ENCODE results near the gene CCDC169.

DNA sequence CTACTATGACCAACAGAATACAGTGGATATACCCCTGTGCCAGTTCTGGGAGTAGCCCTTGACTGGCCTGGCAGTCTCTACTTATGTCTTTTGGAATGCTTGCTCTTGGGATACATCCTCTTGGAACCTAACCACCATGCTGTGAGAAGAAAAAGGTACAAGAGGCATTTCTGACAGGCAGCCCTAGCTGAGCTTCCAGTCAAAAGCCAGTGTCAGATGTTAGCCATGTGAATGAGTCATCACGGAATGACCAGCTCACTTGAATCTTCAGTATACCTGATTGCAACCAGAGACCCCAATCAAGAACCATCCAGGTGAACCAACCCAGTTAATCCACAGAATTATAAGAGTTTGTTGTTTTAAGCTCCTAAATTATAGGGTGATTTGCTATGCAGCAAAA lies 4.1 kb downstream of the CCDC169 start:
- no peak for TF ChIP-seq SUZ12 (IDR thresholded peaks at IDR 0.05; ENCODE audit: extremely low read depth, insufficient read depth, insufficient read length)
- TF ChIP-seq ZNF274 (IDR thresholded peaks at IDR 0.05; ENCODE audit: low read depth, low read length): no peak
